ENCODE measurements around the gene MYL5. TPM values are rescaled to one million over a fixed set of nuclear protein-coding genes. Genes with fewer than 3 reads are reported as not detected.
A peak's percentile ranks its signal among the peaks of the same experiment; 100 is the strongest.

Gene MYL5
- total RNA-seq, 1 donor = 9.1 TPM

DNA sequence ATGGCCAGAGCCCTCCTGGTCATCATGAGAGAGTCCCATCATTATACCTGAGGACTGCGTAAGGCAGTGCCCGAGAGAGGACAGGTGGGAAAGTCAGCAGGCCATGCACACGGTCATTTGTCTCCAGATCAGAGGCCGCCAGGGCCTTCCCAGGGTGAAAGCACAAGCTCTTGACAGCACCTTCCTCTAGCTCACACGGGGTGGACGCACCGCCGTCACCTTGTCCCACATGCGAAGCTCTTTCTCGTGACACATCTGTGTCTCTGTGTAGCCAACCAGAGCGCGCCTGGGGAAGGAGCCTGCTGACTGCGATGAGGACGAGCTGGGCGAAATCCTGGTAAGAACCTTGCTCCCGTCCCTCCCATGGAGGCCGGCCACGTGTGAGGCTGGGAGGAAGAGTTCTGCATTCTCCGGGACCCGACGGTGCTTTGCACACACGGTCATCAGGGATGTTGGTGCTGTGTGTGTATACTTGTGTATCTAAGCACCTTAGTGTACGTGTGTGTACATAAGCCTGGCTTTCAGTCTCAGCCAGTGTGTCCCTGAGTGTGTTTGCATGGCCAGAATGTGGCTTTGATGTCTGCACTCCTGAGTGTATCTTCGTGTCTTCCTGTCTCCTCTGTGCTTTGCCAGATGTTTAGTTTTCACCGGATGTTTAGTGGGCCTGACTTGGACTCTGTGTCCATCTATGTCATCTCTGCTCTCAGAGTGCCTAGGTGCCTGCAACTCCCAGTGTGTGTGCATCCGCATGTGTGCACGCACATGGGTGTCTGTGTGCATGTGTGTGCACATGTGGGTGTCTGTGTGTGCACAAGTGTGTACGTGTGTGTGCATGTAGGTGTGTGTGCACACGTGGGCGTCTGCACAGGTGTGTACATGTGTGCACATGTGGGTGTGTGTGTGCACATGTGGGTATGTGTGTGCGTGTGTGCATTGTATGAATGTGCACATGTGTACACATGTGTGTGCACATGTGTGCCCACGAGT, 15.4 kb upstream of the MYL5 start:
- TF ChIP-seq, protein P1, sequence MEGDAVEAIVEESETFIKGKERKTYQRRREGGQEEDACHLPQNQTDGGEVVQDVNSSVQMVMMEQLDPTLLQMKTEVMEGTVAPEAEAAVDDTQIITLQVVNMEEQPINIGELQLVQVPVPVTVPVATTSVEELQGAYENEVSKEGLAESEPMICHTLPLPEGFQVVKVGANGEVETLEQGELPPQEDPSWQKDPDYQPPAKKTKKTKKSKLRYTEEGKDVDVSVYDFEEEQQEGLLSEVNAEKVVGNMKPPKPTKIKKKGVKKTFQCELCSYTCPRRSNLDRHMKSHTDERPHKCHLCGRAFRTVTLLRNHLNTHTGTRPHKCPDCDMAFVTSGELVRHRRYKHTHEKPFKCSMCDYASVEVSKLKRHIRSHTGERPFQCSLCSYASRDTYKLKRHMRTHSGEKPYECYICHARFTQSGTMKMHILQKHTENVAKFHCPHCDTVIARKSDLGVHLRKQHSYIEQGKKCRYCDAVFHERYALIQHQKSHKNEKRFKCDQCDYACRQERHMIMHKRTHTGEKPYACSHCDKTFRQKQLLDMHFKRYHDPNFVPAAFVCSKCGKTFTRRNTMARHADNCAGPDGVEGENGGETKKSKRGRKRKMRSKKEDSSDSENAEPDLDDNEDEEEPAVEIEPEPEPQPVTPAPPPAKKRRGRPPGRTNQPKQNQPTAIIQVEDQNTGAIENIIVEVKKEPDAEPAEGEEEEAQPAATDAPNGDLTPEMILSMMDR (IDR thresholded peaks at IDR 0.05; ENCODE audit: insufficient read depth, low read depth, low read length) = no peak
- no peak overlapping the region for H3K4me3 ChIP-seq (ENCODE audit: low read depth, low read length)
- DNase-seq (ENCODE audit: low read depth) = no peak

DNA sequence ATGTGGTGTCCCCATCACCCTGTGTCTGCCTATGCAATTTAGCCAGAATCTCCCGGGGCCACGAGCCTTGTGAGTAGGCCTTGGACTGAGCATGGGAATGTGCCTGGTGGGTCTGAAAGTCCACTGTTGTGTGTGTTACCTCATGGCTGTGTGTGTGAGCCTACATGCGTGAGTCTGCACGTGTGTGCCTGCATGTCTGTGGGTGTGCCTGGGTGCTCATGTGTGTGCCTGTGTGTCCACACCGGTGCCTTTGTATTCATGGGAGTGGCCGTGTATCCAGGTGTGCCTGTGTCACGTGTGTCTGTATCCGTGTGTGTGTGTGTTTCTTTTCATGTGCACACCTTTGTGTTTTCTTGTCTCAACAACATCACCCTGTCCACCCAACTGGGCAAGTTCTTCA, 14.5 kb upstream of the MYL5 start:
- TF ChIP-seq, protein P1 (IDR thresholded peaks at IDR 0.05; ENCODE audit: insufficient read depth, low read depth, low read length) = no peak
- DNase-seq (ENCODE audit: low read depth) = no peak
- no peak overlapping the region for H3K4me3 ChIP-seq (ENCODE audit: low read depth, low read length)

DNA sequence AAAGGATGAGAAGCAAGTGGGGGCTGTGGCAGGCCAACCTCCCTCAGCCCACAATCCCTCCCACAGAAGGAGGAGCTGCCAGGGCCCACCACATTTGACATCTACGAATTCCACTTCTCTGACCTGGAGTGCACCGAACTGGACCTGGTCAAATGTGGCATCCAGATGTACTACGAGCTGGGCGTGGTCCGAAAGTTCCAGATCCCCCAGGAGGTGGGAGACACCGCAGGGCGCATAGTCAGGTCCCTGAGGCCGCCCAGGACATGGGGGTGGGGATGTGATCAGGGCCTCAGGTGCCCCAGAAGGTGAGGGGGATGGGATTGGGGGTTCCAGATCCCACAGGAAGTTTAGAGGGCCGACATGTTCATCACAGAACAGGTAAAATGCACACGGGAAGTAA, 13.9 kb upstream of the MYL5 start:
- TF ChIP-seq, protein P1 (IDR thresholded peaks at IDR 0.05; ENCODE audit: insufficient read depth, low read depth, low read length) = no peak
- DNase-seq (ENCODE audit: low read depth) = no peak
- H3K4me3 ChIP-seq (ENCODE audit: low read depth, low read length) = no peak overlapping the region

DNA sequence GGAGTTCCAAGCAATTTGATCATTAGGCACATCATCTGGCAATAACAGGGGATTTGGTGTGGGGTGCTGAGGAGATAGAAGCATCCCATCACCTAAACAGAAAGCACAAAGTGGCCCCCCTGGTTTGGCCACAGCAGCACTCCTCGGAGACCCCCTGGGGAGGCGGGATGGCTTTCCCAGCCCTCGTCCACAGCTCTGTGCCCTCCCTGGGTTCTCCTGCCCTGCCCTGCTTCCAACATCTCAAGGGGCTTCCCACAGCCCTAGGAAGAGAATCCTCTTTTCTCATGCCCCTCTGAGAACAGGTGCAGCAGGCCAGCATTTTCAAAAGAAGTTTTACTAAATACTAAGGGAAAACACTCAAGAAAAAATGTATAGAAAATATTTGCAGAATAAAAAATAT, 13.1 kb upstream of the MYL5 start:
- DNase-seq (ENCODE audit: low read depth) = no peak

DNA sequence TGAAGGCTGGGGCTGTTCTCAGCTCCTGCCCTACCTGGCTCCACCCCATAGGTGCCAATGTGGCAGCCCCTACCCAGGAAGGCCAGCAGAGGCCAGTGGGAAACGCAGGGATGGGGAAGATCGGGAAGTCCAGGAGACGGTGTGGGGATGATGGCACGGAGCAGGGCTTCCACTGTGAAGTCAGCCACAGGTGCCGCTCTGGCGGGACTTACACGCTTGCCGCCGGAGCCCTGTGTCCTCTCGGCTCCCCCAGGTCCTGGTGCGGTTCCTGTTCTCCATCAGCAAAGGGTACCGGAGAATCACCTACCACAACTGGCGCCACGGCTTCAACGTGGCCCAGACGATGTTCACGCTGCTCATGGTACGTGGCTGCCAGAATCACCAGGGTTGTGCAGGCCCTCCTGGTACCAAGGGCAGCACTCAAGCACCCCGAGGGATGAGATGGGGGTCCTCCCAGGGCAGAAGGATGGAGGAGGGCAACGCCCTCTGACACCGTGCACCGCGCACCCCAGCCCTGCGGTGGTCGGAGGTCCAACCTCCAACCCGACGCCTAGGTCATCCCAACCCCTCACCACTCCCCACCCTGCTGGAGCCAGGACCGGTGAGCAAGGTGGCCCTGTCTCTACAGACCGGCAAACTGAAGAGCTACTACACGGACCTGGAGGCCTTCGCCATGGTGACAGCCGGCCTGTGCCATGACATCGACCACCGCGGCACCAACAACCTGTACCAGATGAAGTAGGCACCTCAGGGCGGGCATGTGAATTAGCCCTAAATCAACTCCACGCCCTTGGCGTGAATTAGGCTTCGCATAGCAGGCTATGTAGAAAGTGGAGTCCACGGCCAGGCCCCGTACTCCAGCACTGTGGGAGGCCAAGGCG, 12.2 kb upstream of the MYL5 start:
- no peak overlapping the region for H3K4me3 ChIP-seq (ENCODE audit: low read depth, low read length)

More for the DNA sequence above, 13.1 kb upstream of the MYL5 start:
- TF ChIP-seq, protein P1 (IDR thresholded peaks at IDR 0.05; ENCODE audit: insufficient read depth, low read depth, low read length) = no peak
- H3K4me3 ChIP-seq (ENCODE audit: low read depth, low read length) = no peak overlapping the region

DNA sequence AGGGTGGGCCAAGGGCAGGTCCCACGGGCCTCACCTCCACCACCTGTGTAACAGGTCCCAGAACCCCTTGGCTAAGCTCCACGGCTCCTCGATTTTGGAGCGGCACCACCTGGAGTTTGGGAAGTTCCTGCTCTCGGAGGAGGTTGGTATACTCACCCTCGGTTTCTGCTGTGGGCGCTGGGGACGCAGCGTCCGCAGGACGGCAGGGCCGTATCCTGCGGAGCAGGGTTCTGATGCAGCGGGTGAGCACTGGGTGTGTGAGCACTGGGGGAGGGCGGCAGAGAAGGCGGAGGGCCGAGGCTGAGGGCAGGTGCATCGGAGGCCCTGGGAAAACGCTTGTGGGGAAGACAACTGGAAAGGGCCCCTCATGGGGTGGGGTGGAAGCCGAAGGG, 11.3 kb upstream of the MYL5 start:
- DNase-seq (ENCODE audit: low read depth) = no peak

More for the DNA sequence above, 12.2 kb upstream of the MYL5 start:
- TF ChIP-seq, protein P1 (IDR thresholded peaks at IDR 0.05; ENCODE audit: insufficient read depth, low read depth, low read length) = no peak
- no peak for DNase-seq (ENCODE audit: low read depth)

More for the DNA sequence above, 11.3 kb upstream of the MYL5 start:
- peak overlapping the region; percentile 55 for H3K4me3 ChIP-seq (ENCODE audit: low read depth, low read length)
- TF ChIP-seq, protein P1 (IDR thresholded peaks at IDR 0.05; ENCODE audit: insufficient read depth, low read depth, low read length) = no peak

Measured in fibroblast of villous mesenchyme (primary cell).